GM21786 (cell line): Measurements from ENCODE around the gene KIF27.
"Not testable (repeated sequence)": the region's sequence is repeated elsewhere in the genome, so short reads cannot be mapped to it uniquely, and the experiment has no call there.

ENCODE experiments used
- ATAC-seq: cut with Tn5 transposase; IDR thresholded peaks from one replicate; pipeline ENCODE4 v1.9.1; 2021; ENCODE audit not compliant: unreplicated experiment

Gene KIF27, protein sequence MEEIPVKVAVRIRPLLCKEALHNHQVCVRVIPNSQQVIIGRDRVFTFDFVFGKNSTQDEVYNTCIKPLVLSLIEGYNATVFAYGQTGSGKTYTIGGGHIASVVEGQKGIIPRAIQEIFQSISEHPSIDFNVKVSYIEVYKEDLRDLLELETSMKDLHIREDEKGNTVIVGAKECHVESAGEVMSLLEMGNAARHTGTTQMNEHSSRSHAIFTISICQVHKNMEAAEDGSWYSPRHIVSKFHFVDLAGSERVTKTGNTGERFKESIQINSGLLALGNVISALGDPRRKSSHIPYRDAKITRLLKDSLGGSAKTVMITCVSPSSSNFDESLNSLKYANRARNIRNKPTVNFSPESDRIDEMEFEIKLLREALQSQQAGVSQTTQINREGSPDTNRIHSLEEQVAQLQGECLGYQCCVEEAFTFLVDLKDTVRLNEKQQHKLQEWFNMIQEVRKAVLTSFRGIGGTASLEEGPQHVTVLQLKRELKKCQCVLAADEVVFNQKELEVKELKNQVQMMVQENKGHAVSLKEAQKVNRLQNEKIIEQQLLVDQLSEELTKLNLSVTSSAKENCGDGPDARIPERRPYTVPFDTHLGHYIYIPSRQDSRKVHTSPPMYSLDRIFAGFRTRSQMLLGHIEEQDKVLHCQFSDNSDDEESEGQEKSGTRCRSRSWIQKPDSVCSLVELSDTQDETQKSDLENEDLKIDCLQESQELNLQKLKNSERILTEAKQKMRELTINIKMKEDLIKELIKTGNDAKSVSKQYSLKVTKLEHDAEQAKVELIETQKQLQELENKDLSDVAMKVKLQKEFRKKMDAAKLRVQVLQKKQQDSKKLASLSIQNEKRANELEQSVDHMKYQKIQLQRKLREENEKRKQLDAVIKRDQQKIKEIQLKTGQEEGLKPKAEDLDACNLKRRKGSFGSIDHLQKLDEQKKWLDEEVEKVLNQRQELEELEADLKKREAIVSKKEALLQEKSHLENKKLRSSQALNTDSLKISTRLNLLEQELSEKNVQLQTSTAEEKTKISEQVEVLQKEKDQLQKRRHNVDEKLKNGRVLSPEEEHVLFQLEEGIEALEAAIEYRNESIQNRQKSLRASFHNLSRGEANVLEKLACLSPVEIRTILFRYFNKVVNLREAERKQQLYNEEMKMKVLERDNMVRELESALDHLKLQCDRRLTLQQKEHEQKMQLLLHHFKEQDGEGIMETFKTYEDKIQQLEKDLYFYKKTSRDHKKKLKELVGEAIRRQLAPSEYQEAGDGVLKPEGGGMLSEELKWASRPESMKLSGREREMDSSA (N-terminal part only)

DNA sequence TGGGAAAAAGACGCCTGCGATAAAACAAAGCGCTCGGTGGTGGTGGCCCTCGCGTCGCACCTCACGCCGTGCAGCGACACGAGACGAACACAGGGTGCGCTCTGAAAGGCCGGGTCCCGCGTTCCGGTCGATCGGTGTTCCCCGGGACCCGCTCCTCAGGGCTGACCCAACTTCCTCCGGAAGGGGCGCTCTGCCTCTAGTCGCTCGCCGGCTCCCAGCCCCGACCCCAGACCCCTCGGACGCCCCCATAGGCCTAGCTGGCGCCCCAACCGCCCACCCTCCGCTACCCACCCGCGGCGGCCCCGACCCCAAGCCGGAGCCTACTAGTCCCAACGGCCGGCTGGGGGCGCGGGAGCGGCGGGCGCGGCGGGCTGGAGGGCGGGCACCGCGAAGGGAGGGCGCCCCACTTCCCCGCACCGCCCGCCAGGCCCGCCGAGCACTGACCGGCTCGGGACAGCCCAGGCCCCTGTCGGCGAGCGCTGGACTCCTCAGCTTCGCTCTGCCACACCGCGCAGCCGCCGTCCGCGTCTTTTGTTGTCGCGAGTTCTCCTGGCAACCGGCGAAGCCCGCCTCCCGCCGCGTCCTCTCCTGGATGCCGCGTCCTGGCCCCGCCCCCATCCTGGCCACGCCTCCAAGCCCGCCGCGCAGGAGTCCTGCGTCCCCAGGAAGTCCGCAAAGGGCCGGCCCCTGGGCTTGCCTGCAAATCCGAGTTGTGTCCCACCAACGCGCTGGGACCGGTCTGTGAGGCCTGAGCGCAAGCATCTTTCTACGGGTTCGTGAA, at the start of gene KIF27:
KIF27 (minus strand) TSS at position 506 of the 781 bp plus-strand sequence. CDS start 5,841 bp downstream, outside the sequence.
- ATAC-seq: peak; percentile 90

DNA sequence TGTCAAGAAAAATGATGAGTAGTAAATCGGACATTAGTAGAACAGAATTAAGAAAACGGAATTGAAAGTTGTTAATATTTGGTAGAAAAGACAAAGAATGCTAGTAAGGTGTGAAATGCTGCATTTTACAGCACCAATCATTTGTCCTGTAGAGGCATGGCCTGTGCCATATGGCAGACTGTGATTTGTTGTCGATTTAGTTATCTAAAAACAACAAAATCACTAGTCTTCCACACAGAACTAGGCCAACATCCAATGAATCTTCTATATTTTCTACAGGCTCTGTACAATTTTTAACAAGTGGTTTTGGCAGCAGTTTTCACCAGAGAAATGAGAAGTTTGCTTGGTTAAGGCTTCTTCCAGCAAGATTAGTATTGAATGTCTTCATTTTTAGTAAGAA, 48.4 kb upstream of the KIF27 start:
- no peak for ATAC-seq

DNA sequence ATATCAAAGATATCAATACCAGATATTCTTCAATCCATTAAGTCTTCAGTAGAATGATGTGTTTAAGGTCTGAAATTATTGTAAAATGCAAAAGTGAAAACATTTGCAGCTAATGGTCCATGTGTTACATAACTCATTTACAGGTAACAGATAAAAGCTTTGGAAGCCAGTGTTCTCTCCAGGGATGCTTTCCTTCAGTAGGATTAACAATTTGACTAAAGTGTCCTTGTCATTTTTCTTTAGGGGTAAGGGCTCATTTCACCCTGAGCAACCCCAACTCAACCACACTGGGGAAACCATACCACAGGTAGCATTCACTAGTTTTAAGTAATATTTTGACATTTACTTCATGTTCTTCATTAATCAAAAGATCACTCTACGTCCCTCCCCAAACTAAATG, 45.8 kb upstream of the KIF27 start:
- no peak for ATAC-seq

DNA sequence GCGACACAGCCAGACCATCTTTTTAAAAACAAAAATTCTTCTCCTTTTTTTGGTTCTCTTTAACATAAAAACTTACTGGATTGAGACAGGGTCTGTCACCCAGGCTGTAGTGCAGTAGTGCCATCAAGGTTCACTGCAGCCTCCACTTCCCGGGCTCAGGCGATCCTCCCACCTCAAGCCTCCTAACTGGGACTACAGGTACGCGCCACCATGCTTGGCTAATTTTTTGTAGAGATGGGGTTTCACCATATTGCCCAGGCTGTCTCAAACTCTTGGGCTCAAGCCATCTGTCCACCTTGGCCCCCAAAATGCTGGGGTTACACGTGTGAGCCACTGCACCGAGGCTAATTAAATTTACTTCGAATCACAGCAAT, 45.0 kb upstream of the KIF27 start:
- no peak for ATAC-seq

DNA sequence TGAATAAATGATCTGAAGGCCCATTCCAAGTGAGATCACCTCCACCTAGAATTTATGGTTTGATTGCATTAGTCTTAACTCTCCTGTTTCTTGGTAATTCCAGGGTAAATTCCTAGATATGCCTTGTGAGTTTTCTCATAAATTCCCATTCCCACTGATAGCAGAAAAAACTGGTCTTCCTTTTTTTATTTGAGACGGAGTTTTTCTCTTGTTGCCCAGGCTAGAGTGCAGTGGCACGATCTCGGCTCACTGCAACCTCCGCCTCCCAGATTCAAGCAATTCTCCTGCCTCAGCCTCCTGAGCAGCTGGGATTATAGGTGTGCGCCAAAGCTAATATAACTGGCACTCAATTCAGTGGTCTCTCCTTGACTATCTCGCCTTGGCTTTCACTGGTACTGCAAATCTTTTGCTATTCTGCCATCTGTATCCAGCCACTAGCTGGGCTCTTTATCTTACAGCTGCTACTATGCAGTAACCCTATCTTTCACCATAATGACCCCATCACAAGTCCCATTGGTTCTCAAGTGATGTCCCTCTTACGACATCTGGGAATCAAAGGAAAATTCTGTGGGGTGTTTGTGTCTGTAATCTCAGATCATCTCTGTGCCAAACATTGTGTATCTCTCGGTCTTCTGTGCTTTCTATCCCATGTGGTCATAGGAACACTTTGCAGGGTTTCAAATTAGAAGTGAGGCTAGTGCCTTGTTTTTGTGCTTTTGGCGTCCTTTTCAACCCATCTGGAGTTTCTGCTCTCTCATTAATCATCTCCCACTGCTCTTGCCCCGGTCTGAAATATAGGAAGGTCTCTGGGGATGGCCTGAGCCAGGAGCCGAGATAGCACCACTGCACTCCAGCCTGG, 44.3 kb upstream of the KIF27 start:
- no peak for ATAC-seq

DNA sequence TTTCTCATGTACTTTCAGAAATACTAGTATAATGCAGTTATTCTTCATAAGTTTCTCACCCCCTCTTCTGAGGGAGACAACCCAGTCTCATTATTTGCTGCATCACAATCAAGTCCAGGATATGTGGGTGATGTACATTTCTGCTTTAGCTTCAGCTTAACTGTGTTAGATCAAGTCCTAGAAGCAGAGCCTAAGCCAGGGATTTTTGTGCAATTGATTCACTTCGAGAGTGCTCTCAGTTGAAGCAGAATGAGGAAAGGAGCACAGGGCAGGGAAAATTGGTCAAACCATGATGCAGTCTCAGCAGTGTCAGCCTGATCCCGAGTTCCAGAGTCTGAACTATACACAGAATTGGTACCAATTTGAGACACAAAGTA, 43.7 kb upstream of the KIF27 start:
- ATAC-seq: no peak

DNA sequence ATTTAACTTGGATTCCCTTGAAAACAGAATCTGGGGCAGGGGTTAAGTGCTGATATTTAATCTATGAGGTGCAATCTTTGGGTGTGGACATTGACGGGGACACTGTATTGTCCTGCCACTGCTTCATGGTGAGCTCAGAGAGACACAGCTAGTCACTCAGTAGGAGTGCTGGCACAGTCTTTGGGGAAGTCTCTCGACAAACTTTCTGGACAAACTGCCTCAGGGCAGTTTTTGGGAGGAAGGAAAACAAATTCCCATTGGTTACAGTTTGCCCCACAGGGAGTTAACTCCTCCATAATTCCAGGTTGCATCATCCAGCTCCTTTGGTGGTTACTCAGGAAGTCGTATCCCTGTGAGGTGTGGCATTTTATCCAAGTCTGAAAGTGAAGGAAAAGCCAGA, 40.9 kb upstream of the KIF27 start:
- ATAC-seq: no peak

DNA sequence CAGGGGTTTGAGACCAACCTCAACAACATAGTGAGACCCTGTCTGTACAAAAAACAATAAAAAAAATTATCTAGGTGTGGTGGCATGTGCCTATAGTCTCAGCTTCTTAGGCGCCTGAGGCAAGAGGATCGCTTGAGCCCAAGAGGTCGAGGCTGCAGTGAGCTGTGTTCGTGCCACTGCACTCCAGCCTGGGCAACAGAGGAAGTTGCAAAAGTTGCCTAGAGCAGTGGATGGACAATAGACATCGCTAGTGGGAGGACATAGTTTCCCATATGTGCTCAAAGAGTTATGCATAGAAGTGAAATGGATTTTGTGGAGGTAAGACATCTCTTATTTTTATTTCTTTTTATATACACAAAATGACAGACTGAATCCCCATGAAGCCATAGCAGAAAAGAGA, 39.8 kb upstream of the KIF27 start:
- no peak for ATAC-seq

DNA sequence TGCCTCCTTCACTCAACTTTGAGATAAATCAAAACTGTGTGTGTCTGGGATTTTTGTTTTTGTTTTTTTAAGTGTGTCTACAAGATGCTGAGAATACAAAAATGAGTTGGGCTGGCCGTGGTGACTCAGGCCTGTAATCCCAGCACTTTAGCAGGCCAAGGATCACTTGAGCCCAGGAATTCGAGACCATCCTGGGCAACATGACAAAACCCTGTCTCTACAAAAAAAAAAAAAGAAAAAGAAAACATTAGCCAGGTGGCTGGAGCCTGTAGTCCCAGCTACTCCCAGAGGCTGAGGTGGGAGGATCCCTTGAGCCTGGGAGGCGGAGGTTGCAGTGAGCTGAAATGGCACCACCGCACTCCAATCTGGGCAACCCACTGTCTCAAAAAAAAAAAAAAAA, 37.8 kb upstream of the KIF27 start:
- ATAC-seq: no peak

DNA sequence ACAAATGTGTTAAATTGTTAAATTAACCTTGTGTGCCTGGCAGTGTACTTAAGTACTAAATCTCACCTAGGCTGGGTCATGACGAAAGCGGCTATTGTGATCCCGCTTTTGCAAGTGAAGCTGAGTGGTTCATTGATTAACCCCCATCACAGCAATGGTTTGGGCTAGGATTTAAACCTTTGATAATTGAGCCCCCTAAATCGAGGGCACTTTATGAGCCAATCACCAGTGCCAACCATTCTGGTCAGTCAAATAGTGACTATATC, 35.9 kb upstream of the KIF27 start:
- no peak for ATAC-seq

DNA sequence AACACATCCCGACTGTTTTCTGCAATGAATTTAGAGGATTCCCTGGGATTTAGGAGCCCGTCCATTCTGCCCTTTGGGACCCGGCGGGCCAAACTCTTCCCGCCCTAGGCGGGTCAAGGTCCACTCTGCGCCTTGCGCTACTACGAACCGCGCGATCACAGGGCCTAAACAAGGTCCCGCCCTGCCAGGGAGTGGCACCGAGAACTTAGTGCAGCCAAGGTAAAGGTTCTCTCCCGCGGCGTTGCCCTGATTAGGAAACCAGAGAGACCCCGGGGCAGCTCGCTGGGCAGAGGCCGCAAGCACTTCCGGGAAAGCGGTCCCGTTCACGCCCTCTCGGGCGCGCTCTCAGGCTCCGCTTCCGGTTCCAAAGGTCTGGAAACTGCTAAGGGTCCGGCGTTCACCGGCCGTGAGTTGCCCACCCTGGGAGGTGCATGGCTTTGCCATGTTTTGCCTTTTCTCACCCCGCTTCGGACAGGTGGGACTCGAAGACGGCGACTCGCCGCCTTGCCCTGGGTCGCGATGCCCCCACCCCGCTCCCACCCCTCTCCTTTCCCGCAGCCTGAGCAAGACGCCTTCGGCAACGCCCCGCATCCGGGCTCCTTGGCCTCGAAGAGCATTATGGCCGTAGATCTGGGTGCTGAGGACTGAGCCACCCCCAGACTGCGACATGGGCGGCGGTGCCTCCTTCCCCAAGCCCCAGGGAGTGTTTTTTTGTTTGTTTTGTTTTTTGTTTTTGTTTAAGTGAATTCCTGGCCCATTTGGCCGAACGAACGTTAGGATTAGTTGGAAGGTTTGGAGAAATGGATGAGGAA, 35.4 kb upstream of the KIF27 start:
- peak; percentile 85 for ATAC-seq

DNA sequence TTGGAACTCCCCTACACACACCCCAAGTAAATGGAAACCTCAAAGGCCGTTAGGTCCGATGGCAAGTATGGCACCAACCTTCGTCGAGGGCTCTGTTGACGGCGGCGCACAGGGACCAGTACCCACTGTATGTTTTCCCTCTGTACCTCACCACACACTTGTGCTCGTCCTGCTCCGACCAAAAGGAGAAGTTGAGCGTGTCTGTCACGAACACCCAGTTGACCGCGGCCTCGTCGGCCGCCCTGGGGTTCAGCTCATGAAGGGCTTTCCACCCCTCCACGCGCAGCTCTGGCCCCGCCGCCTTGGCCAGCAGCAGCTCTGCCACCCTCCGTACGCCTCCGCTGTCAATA, 34.8 kb upstream of the KIF27 start:
- ATAC-seq: peak; percentile 38

DNA sequence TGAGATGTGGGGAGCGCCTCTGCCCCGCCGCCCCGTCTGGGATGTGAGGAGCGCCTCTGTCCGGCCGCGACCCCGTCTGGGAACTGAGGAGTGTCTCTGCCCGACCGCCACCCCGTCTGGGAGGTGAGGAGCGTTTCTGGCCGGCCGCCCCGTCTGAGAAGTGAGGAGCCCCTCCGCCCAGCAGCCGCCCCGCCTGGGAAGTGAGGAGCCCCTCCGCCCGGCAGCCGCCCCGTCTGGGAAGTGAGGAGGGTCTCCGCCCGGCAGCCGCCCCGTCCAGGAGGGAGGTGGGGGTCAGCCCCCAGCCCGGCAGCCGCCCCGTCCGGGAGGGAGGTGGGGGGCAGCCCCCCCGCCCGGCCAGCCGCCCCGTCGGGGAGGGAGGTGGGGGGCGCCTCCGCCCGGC, 26.9 kb upstream of the KIF27 start:
- ATAC-seq: not testable (repeated sequence)

DNA sequence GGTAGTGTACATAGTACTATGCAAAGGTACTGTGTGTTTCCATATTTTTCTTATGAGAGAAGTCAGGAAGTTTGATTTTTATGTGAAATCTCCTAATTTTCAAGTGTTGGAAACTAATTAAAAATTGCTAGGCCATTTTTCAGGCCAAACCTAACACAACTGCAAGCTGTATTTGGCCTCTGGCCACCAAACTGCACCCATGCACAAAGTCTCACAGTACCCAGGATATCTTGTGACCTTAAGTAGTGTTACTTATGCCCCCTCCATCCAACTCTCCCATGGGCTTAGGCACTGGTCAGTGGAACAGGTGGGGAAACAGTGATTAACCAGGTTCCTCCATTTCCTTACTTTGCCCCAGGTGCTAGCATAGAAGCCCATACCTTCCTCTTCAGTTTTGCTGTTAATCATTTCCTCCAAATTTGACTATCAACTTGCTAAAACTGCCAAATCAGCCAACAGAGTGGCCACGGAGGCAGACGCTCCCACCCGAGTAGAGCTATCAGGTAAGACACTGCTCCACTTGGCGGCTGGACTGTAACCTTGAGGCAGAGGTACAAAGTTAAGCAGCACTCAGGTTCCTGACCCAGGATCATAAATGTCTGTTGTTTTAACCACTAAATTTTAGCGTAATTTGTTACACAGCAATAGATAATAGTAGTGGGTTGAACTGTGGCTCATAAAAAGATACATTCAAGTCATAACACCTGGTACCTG, 19.5 kb upstream of the KIF27 start:
- no peak for ATAC-seq

DNA sequence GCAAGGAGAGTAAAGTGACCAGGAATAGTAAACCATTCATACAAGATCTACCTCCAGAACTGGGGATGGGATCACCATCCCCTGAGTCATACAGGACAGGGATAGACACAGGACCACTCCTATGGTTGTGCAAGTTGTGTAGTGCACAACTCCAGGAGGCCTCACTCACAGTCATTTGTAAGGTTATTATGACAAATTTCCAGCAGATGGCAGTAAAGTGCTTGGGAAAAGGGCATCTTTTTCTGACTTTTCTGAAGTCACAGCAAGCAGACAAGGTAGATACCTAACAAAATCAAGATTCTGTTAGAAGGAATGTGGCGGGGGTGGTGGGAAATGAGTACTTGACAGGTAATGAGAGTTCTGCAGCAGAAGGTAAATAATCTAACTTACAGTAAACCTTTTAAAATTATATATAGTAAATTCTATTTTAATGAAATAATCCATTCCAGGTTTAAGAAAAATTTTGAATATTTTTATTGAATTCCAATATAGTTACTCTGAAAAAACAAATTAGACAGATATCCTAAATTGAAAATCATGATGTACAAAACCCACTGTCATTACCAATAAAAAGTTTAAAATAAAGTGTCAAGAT, 16.7 kb upstream of the KIF27 start:
- no peak for ATAC-seq

DNA sequence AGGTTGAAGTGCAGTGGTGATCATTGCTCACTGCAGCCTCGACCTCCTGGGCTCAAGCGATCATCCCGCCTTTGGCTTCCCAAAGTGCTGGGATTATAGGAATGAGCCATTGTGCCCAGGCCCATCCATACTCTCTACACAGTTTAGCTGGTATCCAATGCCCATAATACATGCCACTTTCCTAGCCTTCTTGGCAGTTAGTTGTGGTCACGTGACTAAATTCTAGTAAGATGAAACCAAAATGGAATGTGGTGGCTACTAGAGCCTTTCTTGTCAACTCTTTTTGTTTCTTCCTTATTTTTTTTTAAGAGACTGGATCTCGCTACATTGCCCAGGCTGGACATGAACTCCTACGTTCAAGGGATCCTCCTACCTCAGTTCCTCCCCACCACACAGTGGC, 15.3 kb upstream of the KIF27 start:
- ATAC-seq: no peak

DNA sequence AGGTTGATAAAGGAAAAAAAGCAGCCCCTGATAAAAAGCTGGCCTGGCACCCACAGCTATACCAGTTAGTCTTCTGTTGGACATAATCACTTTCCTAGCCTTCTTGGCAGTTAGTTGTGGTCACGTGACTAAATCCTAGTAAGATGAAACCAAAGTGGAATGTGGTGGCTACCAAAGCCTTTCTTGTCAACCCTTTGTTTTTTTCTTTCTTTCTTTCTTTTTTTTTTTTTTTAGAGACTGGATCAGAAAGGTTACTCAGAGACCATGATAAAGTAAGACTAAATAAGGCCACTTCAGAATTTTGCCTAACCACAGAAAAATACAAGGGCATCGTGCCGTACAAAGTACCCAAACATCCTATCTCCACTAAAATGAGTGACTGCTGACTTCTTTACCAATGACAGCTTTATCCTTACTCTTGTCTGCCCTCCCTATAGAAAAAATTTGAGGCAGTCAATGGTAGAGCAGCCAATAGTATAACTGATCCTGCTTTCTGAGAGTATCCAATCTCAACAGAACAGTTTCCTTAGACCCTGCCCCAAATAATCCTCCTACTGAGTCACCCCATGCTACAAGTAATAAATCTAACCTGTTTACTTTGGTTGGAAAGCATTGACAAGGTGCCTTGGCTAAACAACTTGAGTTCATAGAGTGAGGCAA, 14.2 kb upstream of the KIF27 start:
- ATAC-seq: no peak
